ENCODE measurements around the gene RPL31. TPM values are rescaled to one million over a fixed set of nuclear protein-coding genes. Genes with fewer than 3 reads are reported as not detected.

Gene RPL31
- total RNA-seq, 1 experiment from 2014 or later, result 1,893 TPM

GRCh38 chr2:100955226-100955625 is 46.9 kb upstream of the RPL31 start:
- Histone ChIP-seq H3K4ac (ENCODE audit: low read depth, low read length) (no peak overlapping the region), H3K4me2 (ENCODE audit: insufficient read depth, insufficient read length, low read length) (no peak overlapping the region), H3K27ac (ENCODE audit: insufficient read length, low read depth, low read length) (no peak overlapping the region), H3K9ac (ENCODE audit: extremely low read depth, insufficient read length, low read length) (no peak overlapping the region), H3K18ac (ENCODE audit: insufficient read length, low read depth, low read length) (no peak overlapping the region), H3K23ac (ENCODE audit: insufficient read length, low read depth, low read length) (no peak overlapping the region), H2BK12ac (ENCODE audit: insufficient read length, low read depth, low read length) (no peak overlapping the region), H4K5ac (ENCODE audit: insufficient read length, low read depth, low read length) (no peak overlapping the region), H4K8ac (replicated peaks; ENCODE audit: insufficient read length, low read depth, low read length) (no peak overlapping the region), H2BK120ac (ENCODE audit: low read depth, low read length, poor library complexity, severe bottlenecking) (no peak overlapping the region), H2BK15ac (ENCODE audit: low read depth, low read length) (no peak overlapping the region), H3T11ph (ENCODE audit: low read length) (no peak overlapping the region), H2BK20ac (ENCODE audit: low read depth, low read length, poor library complexity, severe bottlenecking) (no peak overlapping the region), H2BK5ac (ENCODE audit: insufficient read length, low read length) (no peak overlapping the region), H2AFZ (ENCODE audit: low read length) (no peak overlapping the region), H3K4me1 (ENCODE audit: insufficient read depth, low read length) (no peaks in the 10 kb centered on the region), H2AK5ac (ENCODE audit: insufficient read length, low read length) (no peak overlapping the region), H3K79me2 (ENCODE audit: insufficient read depth, low read length) (no peaks in the 10 kb centered on the region), H4K91ac (ENCODE audit: insufficient read length, low read depth, low read length) (no peak overlapping the region), H3K23me2 (ENCODE audit: insufficient read length, low read depth, low read length, poor library complexity, severe bottlenecking) (no peaks in the 10 kb centered on the region), H3K9me3 (ENCODE audit: control insufficient read depth, low read depth, low read length) (no peaks in the 10 kb centered on the region), H3K56ac (ENCODE audit: insufficient read length, low read depth, low read length) (no peak overlapping the region), H4K20me1 (ENCODE audit: control insufficient read depth, insufficient read depth, insufficient read length) (no peaks in the 10 kb centered on the region), H3K27me3 (ENCODE audit: insufficient read depth, low read length) (no peaks in the 10 kb centered on the region), H3K14ac (ENCODE audit: insufficient read depth, low read length) (no peak overlapping the region), H3K79me1 (ENCODE audit: insufficient read depth, low read depth, low read length, poor library complexity, severe bottlenecking) (no peaks in the 10 kb centered on the region)
- DNase-seq, result no peak
- H3K27ac Mint-ChIP-seq, result no peak overlapping the region
- H3K4me1 Mint-ChIP-seq, result peaks cover 19 to 23% of the 10 kb centered on the region in 2 experiments
- no peaks in the 10 kb centered on the region; the same call in none of the 2 replicates for H3K27me3 Mint-ChIP-seq (ENCODE audit: low read depth)
- H3K9me3 Mint-ChIP-seq, result no peaks in the 10 kb centered on the region
- no peak overlapping the region for H3K4me3 Mint-ChIP-seq
- WGBS (ENCODE audit: extremely low coverage, insufficient read length, low lambda C conversion rate), result no CpG with 5 or more reads among the region's 4 CpGs
- H3K36me3 Mint-ChIP-seq (ENCODE audit: insufficient read depth in 1 of 3, low read depth in 3 of 3), result no peaks in the 10 kb centered on the region
- no peak for TF ChIP-seq CTCF (conservative IDR thresholded peaks at IDR 0.05)
